HG02885 (cell line): ENCODE data around the gene LGALS14.
A peak's percentile ranks its signal among the peaks of the same experiment; 100 is the strongest.
"Not testable (repeated sequence)": the region's sequence is repeated elsewhere in the genome, so short reads cannot be mapped to it uniquely, and the experiment has no call there.

ENCODE experiments used
- ATAC-seq: cut with Tn5 transposase; IDR thresholded peaks from one replicate; pipeline ENCODE4 v1.9.1; 2021; ENCODE audit warnings: mild to moderate bottlenecking; ENCODE audit not compliant: unreplicated experiment, poor library complexity

LGALS14 gene

DNA sequence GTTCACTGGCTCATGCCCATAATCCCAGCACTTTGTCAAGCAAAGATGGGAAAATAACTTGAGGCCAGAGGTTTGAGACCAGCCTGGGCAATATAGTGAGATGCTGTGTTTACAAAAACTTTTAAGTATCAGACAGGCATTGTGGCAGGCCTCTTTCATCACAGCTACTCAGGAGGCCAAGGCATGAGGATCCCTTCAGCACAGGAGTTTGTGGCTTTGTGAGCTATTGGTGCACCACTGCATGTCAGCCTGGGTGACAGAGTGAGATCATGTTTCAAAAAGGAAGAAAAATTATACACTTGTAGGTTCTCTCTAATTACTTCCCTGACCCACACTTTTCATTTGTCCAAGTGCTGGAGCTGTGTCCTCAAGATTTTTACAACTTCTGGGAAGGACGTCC, 11.5 kb upstream of the LGALS14 start:
- no peak for ATAC-seq

DNA sequence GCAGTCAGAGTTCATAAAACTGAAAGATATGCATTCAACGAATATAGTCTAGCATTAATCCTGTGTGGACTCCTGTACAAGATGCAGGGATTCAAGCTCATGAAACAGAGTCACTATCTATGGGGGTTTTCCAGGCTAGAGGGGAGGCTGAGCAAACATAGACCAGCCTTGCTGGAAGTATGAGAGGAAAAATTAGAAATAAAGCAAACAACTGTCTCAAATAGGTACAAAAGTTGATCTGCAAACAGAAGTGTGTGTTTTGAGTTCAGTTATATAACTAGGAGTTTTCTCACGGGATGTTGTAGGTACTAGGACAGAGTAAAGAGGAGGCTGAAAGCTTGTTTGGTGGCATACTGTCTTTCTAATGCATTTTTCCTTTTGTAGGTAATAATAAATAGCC, 8.5 kb upstream of the LGALS14 start:
- no peak for ATAC-seq

DNA sequence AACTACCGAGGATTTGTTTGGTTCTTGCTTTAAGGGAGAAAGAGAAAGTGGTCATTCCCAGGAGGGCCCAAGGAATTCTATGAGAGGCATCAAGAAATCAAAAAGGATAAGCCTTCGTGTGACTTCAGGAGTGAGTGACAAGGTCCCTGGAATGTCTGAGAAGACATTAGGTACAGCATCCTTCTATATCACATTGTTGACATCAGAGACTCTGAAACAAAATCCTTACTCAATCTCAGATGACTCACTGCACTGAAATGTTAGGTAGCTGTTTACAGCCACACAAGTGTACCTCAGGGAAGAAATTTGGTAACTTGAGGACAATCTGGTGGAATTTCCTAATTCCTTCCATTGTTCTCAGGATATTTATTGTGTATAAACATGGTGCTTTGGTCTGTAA, 7.9 kb upstream of the LGALS14 start:
- ATAC-seq: no peak

DNA sequence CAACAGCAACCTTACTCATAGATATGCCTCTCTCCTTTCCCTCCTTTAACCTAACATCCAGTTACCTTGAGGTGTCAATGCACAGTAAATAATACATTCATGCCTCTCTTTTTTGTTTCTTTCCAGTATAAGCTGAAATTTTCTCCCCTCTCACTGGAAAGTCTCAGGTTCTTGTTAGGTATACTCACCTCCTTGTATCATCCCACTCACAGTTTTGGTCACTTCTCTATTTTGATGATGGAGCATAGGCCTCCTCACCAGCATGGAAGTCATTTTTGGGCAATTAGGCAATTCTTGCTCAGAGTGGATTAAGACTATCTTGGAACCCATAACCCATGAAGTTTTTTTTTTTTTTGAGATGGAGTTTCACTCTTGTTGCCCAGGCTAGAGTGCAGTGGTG, 5.7 kb upstream of the LGALS14 start:
- ATAC-seq: no peak

DNA sequence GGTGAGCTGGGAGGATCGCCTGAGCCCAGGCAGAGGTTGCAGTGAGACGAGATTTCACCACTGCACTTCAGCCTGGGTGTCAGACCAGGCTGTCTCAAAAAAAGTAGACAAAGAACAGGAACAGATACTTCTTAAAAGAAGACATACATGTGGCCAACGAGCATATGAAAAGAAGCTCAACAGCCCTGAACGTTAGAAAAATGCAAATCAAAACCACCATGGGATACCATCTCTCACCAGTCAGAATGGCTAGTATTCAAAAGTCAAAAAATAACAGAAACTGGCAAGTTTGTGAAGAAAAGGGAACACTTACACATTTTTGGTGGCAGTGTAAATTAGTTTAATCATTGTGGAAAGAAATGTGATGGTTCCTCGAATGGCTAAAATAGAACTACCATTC, 3.0 kb upstream of the LGALS14 start:
- ATAC-seq: peak; percentile 47

DNA sequence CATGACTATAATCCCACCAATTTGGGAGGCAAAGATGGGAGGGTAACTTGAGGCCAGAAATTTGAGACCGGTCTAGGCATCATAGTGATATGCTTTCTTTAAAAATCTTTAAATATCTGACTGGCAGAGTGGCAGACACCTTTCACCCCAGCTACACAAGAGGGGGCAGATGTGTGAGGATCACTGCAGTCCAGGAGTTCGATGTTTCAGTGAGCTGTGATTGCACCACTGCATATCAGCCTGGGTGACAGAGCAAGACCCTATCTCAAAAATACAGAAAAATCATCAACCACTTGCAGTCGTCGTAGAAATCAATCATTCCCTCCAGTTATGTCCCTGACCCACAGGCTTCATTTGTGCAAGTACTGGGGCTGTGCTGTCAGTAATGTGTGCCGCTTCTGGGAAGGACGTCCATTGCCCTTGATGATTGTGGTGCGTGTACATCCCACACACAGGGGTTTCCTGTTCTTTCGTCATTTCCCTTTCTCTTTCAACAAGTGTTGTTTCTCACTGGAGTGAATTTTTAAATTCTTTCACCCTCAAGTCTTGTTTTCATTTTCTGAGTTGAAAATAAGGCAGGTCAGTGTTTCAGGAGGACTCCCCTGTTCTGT, 1.4 kb downstream of the LGALS14 start:
- no peak for ATAC-seq

DNA sequence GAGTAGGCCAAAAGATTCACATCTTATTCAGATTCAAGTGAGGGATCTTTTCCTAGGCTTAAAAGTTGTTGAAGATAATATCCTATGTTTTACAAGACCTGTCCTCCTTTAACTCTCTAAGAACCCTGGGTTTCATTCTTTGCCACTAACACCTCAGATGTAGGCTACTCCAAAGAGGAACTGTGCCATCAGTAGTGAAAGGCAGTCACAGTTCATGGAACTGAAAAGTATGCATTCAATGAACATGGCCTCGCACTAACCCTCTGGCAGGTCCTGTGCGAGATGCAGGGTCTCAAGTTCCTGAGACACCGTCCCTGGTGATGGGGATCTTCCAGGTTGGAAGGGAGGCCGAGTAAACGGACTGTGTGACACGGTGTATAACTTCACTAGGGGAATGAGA, 4.3 kb downstream of the LGALS14 start:
- ATAC-seq: no peak

DNA sequence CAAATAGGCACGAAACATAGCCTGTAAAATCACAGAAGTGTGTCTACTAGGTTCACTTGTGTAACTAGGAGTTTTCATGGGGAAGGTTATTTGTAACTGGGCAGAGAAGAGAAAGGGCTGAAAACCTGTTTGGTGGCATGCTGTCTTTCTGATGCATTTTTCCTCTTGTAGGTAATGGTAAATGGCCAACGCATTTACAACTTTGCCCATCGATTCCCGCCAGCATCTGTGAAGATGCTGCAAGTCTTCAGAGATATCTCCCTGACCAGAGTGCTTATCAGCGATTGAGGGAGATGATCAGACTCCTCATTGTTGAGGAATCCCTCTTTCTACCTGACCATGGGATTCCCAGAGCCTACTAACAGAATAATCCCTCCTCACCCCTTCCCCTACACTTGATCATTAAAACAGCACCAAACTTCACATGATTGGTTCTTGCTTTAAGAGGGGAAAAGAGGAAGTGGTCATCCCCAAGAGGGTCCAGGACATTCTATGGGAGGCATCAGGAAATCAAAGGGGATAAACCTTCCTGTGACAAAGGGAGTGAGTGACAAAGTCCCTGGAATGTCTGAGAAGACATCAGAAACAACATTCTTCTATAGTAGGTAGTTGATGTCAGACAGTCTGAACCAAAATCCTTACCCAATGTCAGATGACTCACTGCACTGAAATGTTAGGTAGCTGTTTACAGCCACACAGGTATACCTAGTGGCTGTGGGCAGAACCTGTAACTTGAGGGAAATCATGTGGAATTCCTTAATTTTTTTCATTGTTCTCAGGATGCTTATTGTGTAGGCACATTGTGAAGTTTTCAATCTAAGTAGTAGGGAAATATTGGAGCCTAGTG, 5.0 kb downstream of the LGALS14 start:
- ATAC-seq: no peak

DNA sequence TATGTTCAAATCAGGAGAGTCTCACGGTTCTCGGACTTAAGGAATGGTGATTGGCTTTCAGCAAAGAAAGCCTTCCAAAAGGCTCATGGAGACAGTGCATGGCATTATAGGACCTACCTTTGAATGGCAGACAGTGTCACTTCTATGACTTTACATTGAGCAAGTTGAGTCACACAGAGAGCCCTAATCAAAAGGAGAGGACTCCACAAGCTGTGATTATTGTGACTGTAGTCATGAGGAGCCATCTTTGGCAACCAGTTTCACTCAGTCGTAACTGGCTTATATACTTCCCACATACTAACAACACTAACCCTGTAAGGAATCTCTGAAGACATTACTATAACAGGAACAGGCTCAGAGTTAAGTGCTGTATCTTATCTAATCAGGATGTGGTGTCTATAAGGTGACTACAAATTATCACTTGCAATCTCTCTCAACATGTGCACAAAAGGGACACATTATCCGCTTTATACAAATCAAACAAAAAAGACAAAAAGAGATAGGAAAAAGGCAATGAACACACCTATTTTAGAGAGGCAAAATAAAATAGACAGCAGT, 6.1 kb downstream of the LGALS14 start:
- no peak for ATAC-seq

DNA sequence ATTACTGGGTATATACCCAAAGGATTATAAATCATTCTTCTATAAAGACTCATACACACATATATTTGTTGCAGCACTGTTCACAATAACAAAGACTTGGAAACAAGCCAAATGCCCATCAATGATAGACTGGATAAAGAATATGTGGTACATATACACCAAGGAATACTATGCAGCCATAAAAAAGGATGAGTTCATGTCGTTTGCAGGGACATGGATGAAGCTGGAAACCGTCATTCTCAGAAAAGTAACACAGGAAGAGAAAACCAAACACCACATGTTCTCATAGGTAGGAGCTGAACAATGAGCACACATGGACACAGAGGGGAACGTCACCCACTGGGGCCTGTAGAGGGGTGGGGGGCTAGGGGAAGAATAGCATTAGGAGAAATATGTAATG, 15.9 kb downstream of the LGALS14 start:
- ATAC-seq: not testable (repeated sequence)

DNA sequence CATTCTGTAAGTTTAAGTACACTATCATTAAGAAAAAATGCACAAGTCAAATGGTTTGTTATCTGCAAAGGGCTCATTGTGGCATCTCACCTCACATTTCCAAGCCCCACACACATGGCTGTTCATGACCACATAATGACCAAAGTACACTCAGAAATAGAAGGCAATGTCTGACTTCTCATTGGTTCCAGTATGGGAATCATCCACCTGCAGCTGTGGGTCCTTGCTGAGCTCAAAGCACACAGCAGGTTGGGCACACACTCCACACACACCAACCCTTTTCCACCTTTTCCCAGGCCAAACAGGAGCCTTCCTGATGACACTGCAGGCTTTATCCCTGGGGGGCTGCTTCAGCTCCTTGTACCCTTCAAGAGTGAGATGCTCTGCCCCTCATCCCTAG, 21.7 kb downstream of the LGALS14 start:
- no peak for ATAC-seq

DNA sequence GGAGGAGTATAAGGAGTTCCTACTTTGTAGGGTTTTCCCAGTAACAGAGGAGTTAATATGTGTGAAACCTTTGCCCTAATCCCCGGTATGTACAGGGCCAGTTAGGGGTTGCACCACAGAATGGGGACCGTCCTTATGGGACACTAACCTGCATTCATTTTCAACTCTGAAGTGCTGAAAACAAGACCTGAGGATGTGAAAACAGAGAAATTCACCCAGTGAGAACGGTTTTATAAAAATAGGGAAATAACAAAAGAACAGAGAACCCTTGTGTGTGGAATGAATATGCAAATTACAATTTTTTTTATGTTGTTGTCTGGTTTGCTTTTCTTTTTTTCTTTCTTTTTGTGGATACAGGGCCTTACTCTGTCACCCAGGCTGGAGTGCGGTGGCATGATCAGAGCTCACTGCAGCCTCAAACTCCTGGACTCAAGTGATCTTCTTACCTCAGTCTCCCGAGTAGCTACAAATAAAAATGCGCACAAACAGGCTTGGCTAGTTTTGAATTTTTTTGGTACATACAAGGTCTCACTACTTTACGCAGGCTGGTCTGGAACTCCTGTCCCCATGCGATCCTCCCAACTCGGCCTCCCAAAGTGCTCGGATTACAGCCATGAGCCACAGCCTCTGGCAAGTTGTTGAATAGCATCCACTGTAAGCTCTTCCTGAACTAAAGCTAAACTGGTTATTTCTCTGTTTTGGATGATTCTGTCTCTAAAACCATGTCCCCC, 23.0 kb downstream of the LGALS14 start:
- no peak for ATAC-seq

DNA sequence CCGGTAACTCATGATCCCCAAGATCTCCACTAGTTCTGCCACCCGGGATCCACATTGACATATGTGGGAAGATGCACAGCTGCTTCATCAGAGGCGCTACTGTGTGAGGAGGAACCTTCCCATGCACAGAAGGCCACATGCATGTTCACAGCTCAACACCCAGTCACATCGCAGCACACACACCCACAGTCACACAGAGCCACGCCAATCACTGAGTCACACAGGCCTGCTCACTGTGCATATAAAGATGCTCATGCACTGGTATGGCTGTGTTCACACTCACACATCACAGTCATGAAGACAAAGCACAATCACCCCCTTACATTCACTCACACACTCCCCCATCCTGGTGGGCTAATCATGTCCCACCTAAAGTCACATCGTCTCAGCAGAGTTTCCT, 23.8 kb downstream of the LGALS14 start:
- ATAC-seq: no peak

DNA sequence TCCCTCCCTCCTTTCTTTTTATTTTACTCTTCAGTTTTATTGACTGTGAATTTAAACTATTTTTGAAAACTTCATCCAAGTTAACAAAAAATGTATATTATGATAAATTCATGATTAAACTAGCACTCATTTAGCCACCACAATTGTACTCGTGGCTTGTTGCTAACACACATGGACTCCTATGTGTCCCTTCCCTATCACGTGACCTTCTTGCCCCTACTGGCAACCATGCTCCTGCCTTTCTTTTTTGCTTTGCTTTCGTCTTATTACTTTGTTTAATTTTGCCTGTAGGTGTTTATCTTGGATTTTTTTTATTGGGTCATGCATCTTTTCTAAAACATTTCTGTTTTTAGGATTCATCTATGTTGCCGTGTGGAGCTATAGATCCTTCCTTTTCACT, 25.3 kb downstream of the LGALS14 start:
- ATAC-seq: no peak

DNA sequence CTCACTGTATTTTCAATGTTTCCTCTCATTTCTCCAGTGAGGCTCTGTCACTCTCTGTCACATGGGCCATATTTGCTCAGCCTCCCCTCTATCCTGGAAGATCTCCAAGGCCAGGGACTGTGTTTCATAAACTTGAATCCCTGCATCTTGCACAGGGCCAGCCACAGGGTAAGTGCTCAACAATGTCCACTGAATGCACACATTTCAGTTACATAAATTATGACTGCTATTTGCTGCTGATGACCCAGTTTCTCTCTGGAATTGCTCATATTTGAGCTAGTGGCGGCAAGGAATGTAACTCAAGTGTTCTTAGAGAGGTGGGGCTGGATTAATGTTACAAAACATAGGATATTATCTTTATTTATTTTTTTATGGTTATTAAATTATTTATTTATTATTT, 27.4 kb downstream of the LGALS14 start:
- ATAC-seq: no peak

DNA sequence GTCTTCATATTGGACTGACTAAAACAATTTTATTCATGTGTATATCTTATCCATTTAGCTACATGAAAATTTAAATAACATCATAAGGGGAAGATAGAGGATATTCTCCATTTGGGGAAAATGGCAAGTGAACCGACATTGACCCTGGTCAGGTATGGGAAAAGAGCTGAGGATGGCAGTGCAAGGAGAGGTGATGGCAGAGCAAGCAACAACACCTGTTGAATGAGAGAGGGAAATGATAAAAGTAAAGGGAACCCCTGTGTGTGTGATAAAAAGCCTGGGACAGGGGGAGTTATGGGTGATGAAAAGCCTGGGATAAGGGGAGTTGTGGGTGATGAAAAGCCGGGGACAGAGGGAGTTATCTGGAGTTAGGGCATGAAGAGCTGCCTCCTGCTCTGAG, 29.6 kb downstream of the LGALS14 start:
- ATAC-seq: no peak

DNA sequence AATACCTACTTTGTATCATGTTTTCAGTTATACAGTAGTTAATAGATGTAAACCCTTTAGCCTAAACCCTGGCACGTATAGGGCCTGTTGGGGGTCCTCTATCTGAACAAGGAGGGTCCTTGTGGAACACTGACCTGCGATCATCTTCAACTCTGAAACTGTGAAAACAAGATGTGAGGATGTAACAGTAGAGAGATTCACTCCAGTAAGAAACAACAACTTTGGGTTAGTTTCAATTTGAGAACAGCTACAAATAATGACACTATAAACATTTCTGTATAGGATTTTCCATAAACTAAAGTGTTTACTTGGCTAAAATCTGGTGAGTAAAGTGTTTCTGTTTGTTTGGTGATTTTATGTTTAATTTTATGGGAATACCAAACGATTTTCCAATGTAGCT, 31.4 kb downstream of the LGALS14 start:
- ATAC-seq: no peak

DNA sequence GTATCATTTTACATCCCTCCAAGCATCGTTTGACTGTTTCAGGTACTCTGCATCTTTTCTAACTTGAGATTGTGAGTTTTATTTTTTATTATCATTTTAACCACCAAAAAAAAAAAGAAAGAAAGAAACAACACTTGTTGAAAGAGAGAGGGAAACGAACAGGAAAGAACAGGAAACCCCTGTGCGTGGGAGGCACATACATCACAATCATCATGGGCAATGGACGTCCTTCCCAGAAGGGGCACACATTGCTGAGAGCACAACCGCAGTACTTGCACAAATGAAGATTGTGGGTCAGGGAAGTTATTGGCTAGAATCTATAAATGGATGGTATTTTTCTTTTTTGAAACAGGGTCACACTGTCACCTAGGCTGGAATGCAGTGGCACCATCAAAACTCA, 31.8 kb downstream of the LGALS14 start:
- no peak for ATAC-seq

DNA sequence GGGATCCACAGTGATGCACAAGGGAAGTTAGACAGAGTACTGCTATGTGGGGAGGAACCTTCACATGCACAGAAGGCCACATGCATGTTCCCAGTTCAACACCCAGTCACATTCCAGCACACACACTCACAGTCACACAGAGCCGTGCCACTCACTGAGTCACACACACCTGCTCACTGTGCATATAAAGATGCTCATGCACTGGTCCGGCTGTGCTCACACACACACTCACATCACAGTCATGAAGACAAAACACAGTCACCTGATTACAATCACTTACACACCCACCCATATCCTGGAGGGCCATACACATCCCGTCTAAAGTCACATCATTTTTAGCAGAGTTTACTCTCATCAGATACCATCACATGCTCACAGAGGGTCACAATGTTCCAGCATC, 33.1 kb downstream of the LGALS14 start:
- ATAC-seq: no peak

DNA sequence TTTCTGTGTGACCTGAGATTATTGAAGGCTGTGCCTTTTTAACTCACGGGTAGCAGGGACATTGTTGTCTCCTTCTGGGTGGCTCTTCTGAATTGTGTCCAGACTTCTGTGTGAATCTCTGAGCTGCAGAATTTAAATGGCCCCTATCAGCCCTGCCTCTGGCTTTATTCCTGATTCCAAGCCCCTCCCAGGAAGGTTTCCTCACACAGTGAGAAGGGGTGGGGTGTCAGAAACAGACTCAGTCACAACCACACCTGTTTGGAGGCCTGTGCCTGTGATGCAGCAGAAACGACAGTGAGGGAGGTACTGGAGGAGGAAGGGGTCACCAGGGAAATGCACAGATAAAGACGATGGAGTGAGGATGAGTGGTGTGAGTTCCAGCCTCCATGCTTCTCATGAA, 33.6 kb downstream of the LGALS14 start, which contains the start of gene CLC:
TSS of gene CLC (minus strand) at position 139 of the 400 bp plus-strand sequence. CDS start at position 62, 77 bp downstream.
- no peak for ATAC-seq

DNA sequence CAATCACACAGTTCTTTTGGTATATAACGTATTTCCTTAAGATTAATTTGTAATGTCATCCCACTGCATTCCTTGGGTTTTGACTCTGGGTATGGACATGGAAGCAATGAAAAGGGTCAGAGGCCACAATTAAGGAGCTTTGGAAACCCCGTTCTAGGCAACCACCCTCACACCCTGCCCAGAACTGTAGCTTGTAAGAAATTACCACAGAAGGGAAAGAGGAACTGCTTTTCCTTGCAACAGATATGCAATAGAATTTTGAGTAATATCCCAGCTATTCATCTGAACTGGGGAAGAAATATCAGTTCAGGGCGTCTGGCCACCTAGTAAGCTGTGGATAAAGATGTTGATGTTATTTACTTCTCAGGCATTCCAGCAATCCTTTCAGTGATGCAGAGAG, 34.5 kb downstream of the LGALS14 start:
- ATAC-seq: no peak
